PC-3 (cell line): ENCODE results near the gene GIMAP8. TPM values are rescaled to one million over a fixed set of nuclear protein-coding genes. Genes with fewer than 3 reads are reported as not detected.
A peak's percentile ranks its signal among the peaks of the same experiment; 100 is the strongest.

ENCODE experiments used
- ATAC-seq: fragments of 200-7000 bp; cut with Tn5 transposase; 2 replicates; pipeline ENCODE4 v1.9.1; 2020; ENCODE audit warnings: mild to moderate bottlenecking, moderate library complexity
- Bru-seq: library from RNA; stranded (reverse); fragments of 400-500 nt; gene quantifications from one replicate; lab custom pipeline; 2021; lab: Mats Ljungman, UMichigan
- BruChase-seq, 2 experiments: library from RNA; stranded (reverse); fragments of 400-500 nt; gene quantifications; one replicate each; lab custom pipeline; 2021; lab: Mats Ljungman, UMichigan
- BruUV-seq: library from RNA; stranded (reverse); fragments of 400-500 nt; replicated peaks from 2 replicates; lab custom pipeline; 2021; lab: Mats Ljungman, UMichigan
- CTCF ChIA-PET: fragments of 300-600 bp; sonication (Branson Sonifier 250); formaldehyde crosslinking; loops from one replicate; lab custom pipeline; 2022; ENCODE audit warnings: antibody characterized with exemption; lab: Charles Lee
- POLR2A ChIA-PET: fragments of 300-600 bp; sonication (Branson Sonifier 250); formaldehyde crosslinking; loops from one replicate; lab custom pipeline; 2022; ENCODE audit warnings: antibody characterized with exemption; ENCODE audit not compliant: unreplicated experiment; lab: Charles Lee
- DNase-seq: peaks from one replicate; pipeline ENCODE4 v3.0.0-alpha.2; 2015
- H2AFZ ChIP-seq: fragments of 300-600 bp; sonication (generic); 2 replicates; pipeline ENCODE4 v1.6.0; 2016; ENCODE audit warnings: antibody characterized with exemption, low read length
- H3F3A ChIP-seq: fragments of 300-600 bp; sonication (generic); one replicate; pipeline ENCODE4 v1.6.0; 2017; ENCODE audit warnings: antibody characterized with exemption, low read length, control low read depth, mild to moderate bottlenecking; ENCODE audit not compliant: unreplicated experiment
- H3K27ac ChIP-seq: fragments of 300-600 bp; sonication (generic); 2 replicates; pipeline ENCODE4 v1.5.1; 2016; ENCODE audit warnings: mild to moderate bottlenecking, low read length
- H3K27me3 ChIP-seq: fragments of 300-600 bp; sonication (generic); 2 replicates; pipeline ENCODE4 v1.6.1; 2016; ENCODE audit warnings: low read length, mixed read lengths
- H3K36me3 ChIP-seq: fragments of 300-600 bp; sonication (generic); 2 replicates; pipeline ENCODE4 v1.6.1; 2016; ENCODE audit warnings: low read depth, mixed run types, low read length, mixed read lengths
- H3K4me1 ChIP-seq: fragments of 300-600 bp; sonication (generic); 2 replicates; pipeline ENCODE4 v1.5.1; 2016; ENCODE audit warnings: low read length; ENCODE audit not compliant: insufficient read depth
- H3K4me2 ChIP-seq: fragments of 300-600 bp; sonication (generic); 2 replicates; pipeline ENCODE4 v1.6.0; 2016; ENCODE audit warnings: low read length
- H3K4me3 ChIP-seq: fragments of 300-600 bp; sonication (generic); 2 replicates; pipeline ENCODE4 v1.5.1; 2016; ENCODE audit warnings: mild to moderate bottlenecking, low read length, mixed read lengths
- H3K79me2 ChIP-seq: fragments of 300-600 bp; sonication (generic); 2 replicates; pipeline ENCODE4 v1.6.1; 2017; ENCODE audit warnings: low read length, mixed read lengths
- H3K9ac ChIP-seq: fragments of 300-600 bp; sonication (generic); 2 replicates; pipeline ENCODE4 v1.6.0; 2016; ENCODE audit warnings: mild to moderate bottlenecking, low read length
- H3K9me2 ChIP-seq: fragments of 300-600 bp; sonication (generic); replicated peaks from 2 replicates; pipeline ENCODE4 v1.6.1; 2016; ENCODE audit warnings: mixed run types, low read length, mixed read lengths
- H3K9me3 ChIP-seq: fragments of 300-600 bp; sonication (generic); 2 replicates; pipeline ENCODE4 v1.6.1; 2016; ENCODE audit warnings: low read length, mixed read lengths
- H4K20me1 ChIP-seq: fragments of 300-600 bp; sonication (generic); 2 replicates; pipeline ENCODE4 v1.6.1; 2016; ENCODE audit warnings: low read length, mixed read lengths
- CTCF ChIP-seq: fragments of 300-600 bp; sonication (generic); conservative IDR thresholded peaks from 2 replicates; pipeline ENCODE4 v1.5.1; 2017; ENCODE audit warnings: antibody characterized with exemption, low read depth, mild to moderate bottlenecking, low read length
- EZH2 ChIP-seq: fragments of 300-600 bp; sonication (generic); IDR thresholded peaks from one replicate; pipeline ENCODE4 v1.6.1; 2017; ENCODE audit warnings: antibody characterized with exemption, mild to moderate bottlenecking, low read length; ENCODE audit not compliant: unreplicated experiment
- EZH2phosphoT487 ChIP-seq: fragments of 300-600 bp; sonication (generic); IDR thresholded peaks from 2 replicates; pipeline ENCODE4 v1.6.1; 2018; ENCODE audit warnings: mild to moderate bottlenecking, antibody characterized with exemption, low read length, borderline replicate concordance
- intact Hi-C: fragments of 100-400 bp; cut with micrococcal nuclease; formaldehyde crosslinking; loops from 2 replicates; pipeline ENCODE4 v1.9.0; 2023
- long read RNA-seq: library from polyadenylated mRNA; unstranded; transcript quantifications from one replicate; pipeline ENCODE4 v2.0.0, GENCODE V29; 2021; ENCODE audit not compliant: unreplicated experiment
- total RNA-seq: library from RNA; depleted of rRNA; stranded (reverse); fragments of >200 nt; gene quantifications from 2 replicates; pipeline ENCODE4 v1.2.3, GENCODE V29; 2014; rRNA removed

The GIMAP8 gene
- not detected in 2 replicates for total RNA-seq
- Bru-seq, nascent RNA = not detected
- BruChase-seq, experiment 1, labeled RNA remaining after a 6-hour chase = percentile 9 among the genes with signal in this experiment
- BruChase-seq, experiment 2, labeled RNA remaining after a 2-hour chase = percentile 11 among the genes with signal in this experiment
- long read RNA-seq = 0 reads

- Histone ChIP-seq H3K27ac (no peak within 1 kb of the TSS), H3K36me3 (no peaks in the 10 kb centered on the region), H2AFZ (no peak within 1 kb of the TSS), H3K9me2 (no peaks in the 10 kb centered on the region), H3K79me2 (no peaks in the 10 kb centered on the region), H3K9ac (no peak within 1 kb of the TSS), H3K4me1 (peaks cover 10% of the 10 kb centered on the region), H3K4me3 (no peak within 1 kb of the TSS), H3K4me2 (no peak within 1 kb of the TSS), H3K27me3 (peaks cover 48% of the 10 kb centered on the region), H3F3A (no peaks in the 10 kb centered on the region), H4K20me1 (no peaks in the 10 kb centered on the region), H3K9me3 (no peaks in the 10 kb centered on the region)
- TF ChIP-seq EZH2phosphoT487 (no peak), CTCF (no peak), EZH2 (no peak)
- ATAC-seq = no peak
- ChIA-PET POLR2A (no interaction called here), CTCF (no interaction called here)
- no TSS peak for BruUV-seq
- DNase-seq = no peak
- intact Hi-C loops = no loop called here
Observed at GRCh38 chr7:150450491-150451001, at the start of gene GIMAP8. GIMAP8 (plus strand) TSS chr7:150450630; CDS start chr7:150466699, 16,069 bp downstream.

- Histone ChIP-seq H3K9ac (no peak overlapping the region), H3K4me2 (peak overlapping the region; percentile 5; the same call in 1 of the 2 replicates), H3K79me2 (no peaks in the 10 kb centered on the region), H3K27ac (peak overlapping the region; percentile 55), H3K9me2 (no peaks in the 10 kb centered on the region), H3K4me3 (no peak overlapping the region), H3K4me1 (peaks cover 29% of the 10 kb centered on the region), H3F3A (no peaks in the 10 kb centered on the region), H3K36me3 (no peaks in the 10 kb centered on the region), H3K9me3 (no peaks in the 10 kb centered on the region), H3K27me3 (no peaks in the 10 kb centered on the region), H2AFZ (no peak overlapping the region), H4K20me1 (no peaks in the 10 kb centered on the region)
- CTCF ChIA-PET = no interaction called here
- no peak for DNase-seq
- intact Hi-C loops = loop anchor here (1.0 kb wide), 1 partner anchor 21 kb away; no protein-coding TSS in a partner anchor
- no peak for ATAC-seq
- TF ChIP-seq EZH2phosphoT487 (no peak), EZH2 (no peak), CTCF (no peak)
- BruUV-seq = TSS peak; percentile 15
- POLR2A ChIA-PET = no interaction called here
Observed at GRCh38 chr7:150400788-150401423, 49.5 kb upstream of the GIMAP8 start.

GRCh38 chr7:150401424-150401790 is 49.0 kb upstream of the GIMAP8 start:
- Histone ChIP-seq H4K20me1 (no peaks in the 10 kb centered on the region), H3K9me2 (no peaks in the 10 kb centered on the region), H3K79me2 (no peaks in the 10 kb centered on the region), H3K4me1 (peaks cover 29% of the 10 kb centered on the region), H3K27me3 (no peaks in the 10 kb centered on the region), H3K27ac (no peak overlapping the region), H3K4me3 (no peak overlapping the region), H3K9me3 (no peaks in the 10 kb centered on the region), H3K4me2 (no peak overlapping the region), H3K36me3 (no peaks in the 10 kb centered on the region), H2AFZ (no peak overlapping the region), H3K9ac (no peak overlapping the region), H3F3A (no peaks in the 10 kb centered on the region)
- DNase-seq (no peak), ATAC-seq (no peak)
- CTCF ChIA-PET = no interaction called here
- intact Hi-C loops = no loop called here
- POLR2A ChIA-PET = interaction anchor here (0.6 kb wide), 1 partner anchor 49 kb away, joined by 3 read pairs; no protein-coding TSS in a partner anchor
- no TSS peak for BruUV-seq
- TF ChIP-seq CTCF (no peak), EZH2phosphoT487 (no peak), EZH2 (no peak)
